GM20000 (cell line): ENCODE results near the gene TMPRSS5.
A peak's percentile ranks its signal among the peaks of the same experiment; 100 is the strongest.

Experiments used
- DNase-seq: peaks from one replicate; pipeline ENCODE4 v3.0.0; 2012; ENCODE audit warnings: low spot score
- TF ChIP-seq, protein P1 (sequence below): IDR thresholded peaks from 2 replicates; pipeline ENCODE4 v1.5.1; 2012; ENCODE audit warnings: mild to moderate bottlenecking, control low read depth; ENCODE audit errors: extremely low read depth, missing control alignments

The TMPRSS5 gene

DNA sequence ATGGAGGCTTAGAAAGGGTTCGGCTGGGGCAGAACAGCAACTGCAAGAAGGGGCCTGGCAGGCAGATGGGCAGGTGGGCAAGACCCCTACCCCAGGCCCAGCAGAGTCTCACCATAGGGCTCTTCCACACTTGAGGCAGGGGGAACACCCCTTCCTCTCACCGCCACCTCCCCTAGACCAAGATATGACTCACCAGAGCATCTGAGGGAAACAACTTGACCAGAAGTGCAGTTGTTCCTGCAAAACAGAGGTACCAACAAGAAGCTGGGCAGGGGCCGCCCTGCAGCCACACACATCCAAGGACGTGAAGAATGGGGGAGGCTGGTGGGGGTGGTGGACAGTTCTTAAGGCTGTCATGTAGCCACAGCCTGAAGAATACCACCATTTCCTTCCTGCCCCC is 10.9 kb downstream of the TMPRSS5 start:
- no peak for DNase-seq
- TF ChIP-seq, protein P1, sequence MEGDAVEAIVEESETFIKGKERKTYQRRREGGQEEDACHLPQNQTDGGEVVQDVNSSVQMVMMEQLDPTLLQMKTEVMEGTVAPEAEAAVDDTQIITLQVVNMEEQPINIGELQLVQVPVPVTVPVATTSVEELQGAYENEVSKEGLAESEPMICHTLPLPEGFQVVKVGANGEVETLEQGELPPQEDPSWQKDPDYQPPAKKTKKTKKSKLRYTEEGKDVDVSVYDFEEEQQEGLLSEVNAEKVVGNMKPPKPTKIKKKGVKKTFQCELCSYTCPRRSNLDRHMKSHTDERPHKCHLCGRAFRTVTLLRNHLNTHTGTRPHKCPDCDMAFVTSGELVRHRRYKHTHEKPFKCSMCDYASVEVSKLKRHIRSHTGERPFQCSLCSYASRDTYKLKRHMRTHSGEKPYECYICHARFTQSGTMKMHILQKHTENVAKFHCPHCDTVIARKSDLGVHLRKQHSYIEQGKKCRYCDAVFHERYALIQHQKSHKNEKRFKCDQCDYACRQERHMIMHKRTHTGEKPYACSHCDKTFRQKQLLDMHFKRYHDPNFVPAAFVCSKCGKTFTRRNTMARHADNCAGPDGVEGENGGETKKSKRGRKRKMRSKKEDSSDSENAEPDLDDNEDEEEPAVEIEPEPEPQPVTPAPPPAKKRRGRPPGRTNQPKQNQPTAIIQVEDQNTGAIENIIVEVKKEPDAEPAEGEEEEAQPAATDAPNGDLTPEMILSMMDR = no peak

DNA sequence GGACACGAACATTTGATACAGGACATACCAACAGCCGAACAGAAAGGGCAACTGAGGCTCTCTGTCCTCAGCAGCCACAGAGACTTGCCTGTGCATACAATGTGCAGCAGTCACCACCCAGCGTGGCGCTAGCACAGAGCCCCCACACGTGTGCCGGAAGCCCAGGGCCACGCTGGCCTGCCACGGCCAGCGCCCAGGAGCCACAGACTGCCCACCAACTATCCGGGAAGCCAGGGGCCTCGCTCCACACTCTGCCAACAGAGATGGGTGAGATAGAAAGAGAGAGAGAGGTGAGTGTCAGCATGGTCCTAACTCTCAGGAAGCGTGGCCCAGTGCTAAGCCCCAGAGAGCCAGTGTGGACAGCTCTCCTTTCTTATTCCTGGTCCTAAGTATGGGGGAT is 11.7 kb downstream of the TMPRSS5 start:
- DNase-seq = no peak
- TF ChIP-seq, protein P1 = no peak

DNA sequence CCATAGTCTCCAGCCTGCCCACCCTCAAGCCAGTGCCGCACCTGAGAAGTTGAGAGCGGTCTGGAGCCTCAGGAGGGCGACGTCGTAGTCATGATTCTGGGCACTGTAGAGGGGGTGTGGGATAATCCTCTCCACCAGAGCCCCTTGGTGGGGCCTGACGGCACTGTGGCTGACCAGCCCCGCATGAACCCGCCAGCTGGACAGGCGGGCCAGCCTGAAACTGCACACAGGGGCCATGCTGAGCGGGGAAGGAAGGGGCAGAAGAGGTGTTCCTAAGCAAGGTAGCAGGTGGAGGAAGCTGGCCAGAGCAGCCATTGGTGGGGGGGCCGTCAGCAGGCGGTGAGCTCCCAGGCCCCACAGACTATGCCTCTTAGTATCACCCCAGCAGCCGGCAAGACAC is 13.1 kb downstream of the TMPRSS5 start:
- DNase-seq = no peak
- TF ChIP-seq, protein P1 = no peak

DNA sequence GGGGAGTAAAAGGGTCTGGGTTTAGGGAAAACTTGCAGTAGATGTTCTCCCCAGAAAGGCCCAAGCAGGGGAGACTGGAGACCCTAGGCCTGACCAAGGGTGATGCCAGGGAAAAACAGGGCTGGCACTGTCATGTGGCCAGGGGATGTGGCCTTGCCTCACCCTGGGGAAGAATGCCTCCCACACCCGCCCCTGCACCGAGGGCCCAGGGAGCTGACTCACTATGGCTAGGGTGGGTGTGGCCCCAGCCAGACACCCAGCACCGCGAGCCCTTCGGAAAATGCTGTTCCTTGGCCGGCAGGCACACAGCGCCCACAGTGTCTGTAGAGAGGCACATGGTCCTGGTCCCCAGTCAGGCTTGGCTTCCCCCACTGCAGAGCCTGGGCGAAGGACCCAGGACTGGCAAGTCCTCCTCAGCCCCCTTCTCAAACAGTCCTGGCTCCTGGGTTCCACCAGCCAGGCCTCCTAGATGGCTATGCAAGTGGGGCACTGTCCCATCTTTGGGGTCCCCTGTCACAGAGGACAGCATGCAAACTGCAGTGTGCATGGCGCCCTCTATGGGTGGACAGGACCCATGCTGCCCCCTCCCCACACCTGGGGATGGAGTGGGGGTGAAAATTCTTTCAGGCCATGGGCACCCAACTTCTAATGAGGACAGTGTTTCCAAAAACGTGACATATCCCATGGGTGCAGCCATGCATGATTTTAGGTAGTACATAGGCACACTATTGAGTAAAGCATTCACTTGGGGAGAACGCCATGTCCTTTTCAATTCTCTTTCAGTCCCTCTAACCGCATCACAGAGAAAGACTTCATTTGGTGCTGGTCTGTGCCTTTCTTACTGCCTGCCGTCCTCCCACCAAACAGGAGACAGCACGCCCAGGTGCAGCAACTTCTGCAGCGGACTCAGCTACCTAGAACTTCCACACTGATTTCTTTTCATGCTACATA is 15.2 kb downstream of the TMPRSS5 start:
- TF ChIP-seq, protein P1 = peak; percentile 44
- peak; percentile 46 for DNase-seq

DNA sequence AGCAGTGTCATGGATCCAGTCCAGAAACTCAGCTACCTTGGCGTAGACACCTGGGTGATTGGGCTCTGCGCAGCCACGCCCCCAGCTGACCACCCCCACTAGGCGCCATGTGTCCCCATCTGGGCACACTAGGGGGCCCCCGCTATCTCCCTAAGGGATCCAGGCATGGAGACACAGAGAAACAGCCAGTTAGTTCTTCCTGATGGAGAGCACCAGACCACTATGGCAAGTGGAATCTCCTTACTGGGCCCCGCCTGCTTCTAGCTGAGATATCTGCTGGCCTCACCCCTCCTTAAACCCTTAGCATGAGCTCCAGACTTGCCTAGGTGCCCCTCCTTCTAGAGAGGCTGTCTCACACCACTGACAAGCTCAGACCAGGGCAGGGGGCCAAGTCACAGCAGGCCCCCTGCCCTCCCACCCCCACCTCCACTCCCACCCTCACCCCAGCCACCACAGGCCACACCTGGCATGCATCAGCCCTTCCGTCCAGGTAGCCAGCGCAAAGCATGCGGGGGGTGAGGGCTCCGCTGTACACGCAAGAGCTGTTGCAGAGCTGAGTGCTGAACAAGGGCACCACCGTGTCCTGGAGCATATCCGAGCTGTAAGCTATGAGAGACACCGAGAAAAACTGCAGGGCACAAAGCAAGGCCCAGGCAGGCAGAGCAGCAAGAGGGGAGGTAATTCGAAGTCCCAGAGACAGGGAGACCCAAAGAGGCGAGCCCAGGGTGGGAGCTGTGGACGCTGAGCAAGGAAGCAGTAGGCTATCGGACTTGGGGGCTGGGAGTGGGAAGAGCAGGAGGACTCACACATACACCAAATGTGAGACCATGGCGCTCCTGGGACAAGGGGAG is 16.1 kb downstream of the TMPRSS5 start:
- DNase-seq = no peak
- TF ChIP-seq, protein P1 = no peak

DNA sequence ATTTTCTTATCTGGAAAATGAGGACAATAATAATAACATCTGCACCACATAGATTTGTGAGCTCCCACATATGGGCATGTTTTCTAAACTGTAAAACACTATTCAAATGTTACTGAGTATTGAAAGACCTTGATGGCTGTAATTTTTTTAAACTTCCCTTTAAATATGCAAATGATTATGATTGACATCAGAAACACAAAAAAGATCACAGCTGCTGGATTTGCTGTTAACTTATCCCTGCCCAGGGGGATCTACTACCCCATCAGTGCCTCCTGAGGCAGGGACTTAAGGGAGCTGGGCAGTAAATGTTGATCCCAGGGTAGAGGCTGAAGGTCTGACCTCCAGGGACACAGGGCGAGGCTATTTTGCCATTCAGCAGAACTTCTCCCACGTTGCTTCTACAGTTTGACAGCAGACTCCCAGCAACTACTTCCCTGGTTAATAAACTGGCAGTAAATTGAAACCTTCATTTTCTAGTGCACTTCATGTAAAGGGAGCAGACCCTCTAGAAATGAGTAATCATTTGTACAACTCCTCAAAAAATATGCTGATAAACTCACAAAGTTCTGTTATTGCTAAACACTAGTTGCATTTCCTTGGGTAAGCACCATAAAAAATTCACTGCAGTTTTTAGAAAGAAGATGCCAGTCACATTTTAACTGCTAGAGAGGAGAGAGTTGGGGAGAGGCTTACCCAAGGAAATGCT is 20.3 kb downstream of the TMPRSS5 start:
- TF ChIP-seq, protein P1 = no peak
- no peak for DNase-seq
